HepG2 (cell line): Measurements from ENCODE around the gene LIN28B. TPM values are rescaled to one million over a fixed set of nuclear protein-coding genes. Genes with fewer than 3 reads are reported as not detected.

Experiments used
- ARID5B ChIP-seq: IDR thresholded peaks from 2 replicates; pipeline ENCODE4 v1.4.0; 2020; ENCODE audit warnings: mild to moderate bottlenecking, missing genetic modification reagents
- EP300 ChIP-seq, 3 experiments: sonication (generic) in 1 of 3; formaldehyde crosslinking in 1 of 3; IDR thresholded peaks; 2 replicates each; pipeline versions ENCODE4 v1.5.1 to v1.6.1; 2011 to 2020; ENCODE audit warnings: low read depth in 2 of 3, low read length in 2 of 3, borderline replicate concordance in 1 of 3, improper control_type of control experiment in 1 of 3, mild to moderate bottlenecking in 1 of 3, missing genetic modification reagents in 1 of 3, moderate library complexity in 1 of 3
- FIP1L1 ChIP-seq: fragments of 200-400 bp; formaldehyde crosslinking; IDR thresholded peaks from 2 replicates; pipeline ENCODE4 v1.6.1; 2018; ENCODE audit warnings: low read depth, mild to moderate bottlenecking, low read length, moderate library complexity, borderline replicate concordance; ENCODE audit not compliant: insufficient read depth
- FOXO1 ChIP-seq: sonication (generic); formaldehyde crosslinking; IDR thresholded peaks from 2 replicates; pipeline ENCODE4 v1.4.0; 2020; ENCODE audit warnings: missing genetic modification reagents
- HDAC1 ChIP-seq: sonication (generic); formaldehyde crosslinking; IDR thresholded peaks from 2 replicates; pipeline ENCODE4 v1.5.1; 2020; ENCODE audit warnings: mild to moderate bottlenecking, missing genetic modification reagents
- HNF4G ChIP-seq, 2 experiments: sonication (generic) in 1 of 2; formaldehyde crosslinking in 1 of 2; IDR thresholded peaks; 2 replicates each; pipeline versions ENCODE4 v1.4.0 to v1.6.1; 2011 to 2020; ENCODE audit warnings: borderline replicate concordance in 2 of 2, low read depth in 2 of 2, mild to moderate bottlenecking in 2 of 2, low read length in 1 of 2, missing genetic modification reagents in 1 of 2, moderate library complexity in 1 of 2
- HNRNPLL ChIP-seq: fragments of 200-400 bp; formaldehyde crosslinking; IDR thresholded peaks from 2 replicates; pipeline ENCODE4 v1.6.1; 2017; ENCODE audit warnings: mild to moderate bottlenecking, low read depth, low read length; ENCODE audit not compliant: poor library complexity, severe bottlenecking
- IKZF1 ChIP-seq: fragments of 450-650 bp; IDR thresholded peaks from 2 replicates; pipeline ENCODE4 v1.7.1; 2016
- KAT2B ChIP-seq: fragments of 150-350 bp; IDR thresholded peaks from 2 replicates; pipeline ENCODE4 v1.6.1; 2014; ENCODE audit warnings: low read depth, low read length, borderline replicate concordance
- KDM4B ChIP-seq: sonication (generic); formaldehyde crosslinking; IDR thresholded peaks from 2 replicates; pipeline ENCODE4 v1.4.0; 2020; ENCODE audit warnings: missing genetic modification reagents
- PAWR ChIP-seq: sonication (generic); formaldehyde crosslinking; IDR thresholded peaks from 2 replicates; pipeline ENCODE4 v1.4.0; 2020; ENCODE audit warnings: missing genetic modification reagents, mild to moderate bottlenecking, borderline replicate concordance
- PBX3 ChIP-seq: sonication (generic); formaldehyde crosslinking; IDR thresholded peaks from 2 replicates; pipeline ENCODE4 v1.8.1; 2023; ENCODE audit warnings: missing genetic modification reagents, inconsistent platforms, borderline replicate concordance
- POLR2G ChIP-seq: fragments of 200-400 bp; formaldehyde crosslinking; IDR thresholded peaks from 2 replicates; pipeline ENCODE4 v1.6.1; 2018; ENCODE audit warnings: mild to moderate bottlenecking, low read depth, low read length, moderate library complexity
- RFX3 ChIP-seq: IDR thresholded peaks from 2 replicates; pipeline ENCODE4 v1.6.1; 2016; ENCODE audit warnings: missing biosample characterization, missing genetic modification reagents
- SMAD3 ChIP-seq: sonication (generic); formaldehyde crosslinking; IDR thresholded peaks from 2 replicates; pipeline ENCODE4 v1.4.0; 2020; ENCODE audit warnings: missing genetic modification reagents
- SMC3 ChIP-seq: IDR thresholded peaks from 2 replicates; pipeline ENCODE4 v1.6.1; 2011; ENCODE audit warnings: low read length, improper control_type of control experiment
- TCF7 ChIP-seq: sonication (generic); IDR thresholded peaks from 2 replicates; pipeline ENCODE4 v1.6.1; 2016; ENCODE audit warnings: antibody characterized with exemption, low read depth
- TEAD3 ChIP-seq: optimal IDR thresholded peaks from 2 replicates; pipeline ENCODE3; 2016; ENCODE audit warnings: borderline replicate concordance
- ZFP1 ChIP-seq: IDR thresholded peaks from 2 replicates; pipeline ENCODE4 v1.6.1; 2016
- ZKSCAN1 ChIP-seq: fragments of 150-350 bp; IDR thresholded peaks from 2 replicates; pipeline ENCODE4 v1.6.1; 2014; ENCODE audit warnings: low read length
- ZNF230 ChIP-seq: sonication (generic); formaldehyde crosslinking; IDR thresholded peaks from 2 replicates; pipeline ENCODE4 v1.4.0; 2020; ENCODE audit warnings: mild to moderate bottlenecking, missing genetic modification reagents
- ZNF432 ChIP-seq: sonication (generic); formaldehyde crosslinking; IDR thresholded peaks from 2 replicates; pipeline ENCODE4 v1.5.0; 2020; ENCODE audit warnings: missing genetic modification reagents, mild to moderate bottlenecking, borderline replicate concordance
- ZNF576 ChIP-seq: sonication (generic); formaldehyde crosslinking; IDR thresholded peaks from 2 replicates; pipeline ENCODE4 v1.4.0; 2020; ENCODE audit warnings: mild to moderate bottlenecking, missing genetic modification reagents
- ZNF577 ChIP-seq: sonication (generic); formaldehyde crosslinking; IDR thresholded peaks from 2 replicates; pipeline ENCODE4 v1.4.0; 2020; ENCODE audit warnings: mild to moderate bottlenecking, low read depth, missing genetic modification reagents, borderline replicate concordance
- ZNF879 ChIP-seq: sonication (generic); formaldehyde crosslinking; IDR thresholded peaks from 2 replicates; pipeline ENCODE4 v1.8.1; 2023; ENCODE audit warnings: missing genetic modification reagents
- polyA plus RNA-seq, 8 experiments: library from polyadenylated mRNA; depleted of rRNA in 3 of 8; stranded (reverse) in 7 of 8; unstranded in 1 of 8; fragments of >200 nt; fragmentation: Illumina TruSeq in 4 of 8; extraction: Trizol in 4 of 8; gene quantifications; 2 replicates each; pipeline versions ENCODE4 v1.2.1 to v1.2.3, GENCODE V29; 2011 to 2016; ENCODE audit warnings: low read depth in 4 of 8, missing spikeins in 1 of 8, mixed read lengths in 1 of 8; ENCODE audit not compliant: insufficient read depth in 1 of 8
- total RNA-seq, 5 experiments: library from RNA; depleted of rRNA; stranded (reverse); fragments of >200 nt; fragmentation: Illumina TruSeq; extraction: Trizol; gene quantifications; 2 replicates each; pipeline ENCODE4 v1.2.3, GENCODE V29; 2016; ENCODE audit warnings: low read depth in 1 of 5

The LIN28B gene
- total and polyA plus RNA-seq, 2 of the 13 experiments (the other 11 are each of a cell fraction or from before 2014, with no cell fraction given): 14.5 to 56.8 TPM

GRCh38 chr6:104955927-104956730 lies 778 bp upstream of the LIN28B start (continued):
- TF ChIP-seq ARID5B (CRISPR knock-in tag) (peak; percentile 43), TEAD3 (peak; percentile 37), HDAC1 (CRISPR knock-in tag) (peak; percentile 22; the same call in 1 of the 2 replicates), FIP1L1 (no peak), POLR2G (peak; percentile 73), ZFP1 (CRISPR knock-in tag) (no peak), HNRNPLL (no peak), ZNF577 (CRISPR knock-in tag) (no peak), HNF4G (IDR thresholded peaks at IDR 0.05; ENCODE audit: borderline replicate concordance, low read depth, low read length) (peak; percentile 31; the same call in 1 of the 2 replicates), HNF4G (CRISPR knock-in tag; IDR thresholded peaks at IDR 0.05; ENCODE audit: borderline replicate concordance, low read depth) (no peak), EP300 (IDR thresholded peaks at IDR 0.05; ENCODE audit: low read depth in 2 of 2, low read length in 2 of 2) (peak in 1 of 2 experiments; percentile 51; a peak in 1 of 4 replicates), EP300 (CRISPR knock-in tag; IDR thresholded peaks at IDR 0.05; ENCODE audit: borderline replicate concordance) (peak; percentile 17; the same call in 1 of the 2 replicates), SMAD3 (CRISPR knock-in tag) (no peak), IKZF1 (no peak), PBX3 (CRISPR knock-in tag) (no peak), PAWR (no peak), TCF7 (peak; percentile 38; the same call in 1 of the 2 replicates), RFX3 (CRISPR knock-in tag) (no peak), ZKSCAN1 (no peak), ZNF879 (CRISPR knock-in tag) (no peak), FOXO1 (CRISPR knock-in tag) (no peak), KAT2B (no peak), ZNF230 (no peak), SMC3 (no peak), KDM4B (CRISPR knock-in tag) (no peak), ZNF432 (no peak), ZNF576 (no peak)
